Measurements from ENCODE around the gene OR1K1.

The OR1K1 gene

GRCh38 chr9:122781671-122782070 is 18.3 kb upstream of the OR1K1 start:
- TF ChIP-seq CTCF (IDR thresholded peaks at IDR 0.05; ENCODE audit: low read depth, low read length) = no peak

GRCh38 chr9:122785269-122785668 is 14.7 kb upstream of the OR1K1 start:
- no peak overlapping the region for H3K4me3 ChIP-seq (ENCODE audit: low read depth, low read length)
- TF ChIP-seq CTCF (IDR thresholded peaks at IDR 0.05; ENCODE audit: low read depth, low read length) = no peak

More at GRCh38 chr9:122781671-122782070, 18.3 kb upstream of the OR1K1 start:
- no peak overlapping the region for H3K4me3 ChIP-seq (ENCODE audit: low read depth, low read length)

GRCh38 chr9:122786338-122786737 is 13.6 kb upstream of the OR1K1 start:
- TF ChIP-seq CTCF (IDR thresholded peaks at IDR 0.05; ENCODE audit: low read depth, low read length) = no peak
- H3K4me3 ChIP-seq (ENCODE audit: low read depth, low read length) = no peak overlapping the region

- H3K4me3 ChIP-seq (ENCODE audit: low read depth, low read length) = no peak within 1 kb of the TSS
- TF ChIP-seq CTCF (IDR thresholded peaks at IDR 0.05; ENCODE audit: low read depth, low read length) = no peak
These were observed 11.1 kb upstream of the OR1K1 start, which contains the start of gene OR5C1 for GRCh38 chr9:122788831-122789230. Gene OR5C1 (plus strand): TSS chr9:122788933. CDS start chr9:122788933, 0 bp downstream.

- TF ChIP-seq CTCF (IDR thresholded peaks at IDR 0.05; ENCODE audit: low read depth, low read length) = no peak
- no peak overlapping the region for H3K4me3 ChIP-seq (ENCODE audit: low read depth, low read length)
These were observed 10.5 kb upstream of the OR1K1 start for GRCh38 chr9:122789256-122790046.

- no peak overlapping the region for H3K4me3 ChIP-seq (ENCODE audit: low read depth, low read length)
- TF ChIP-seq CTCF (IDR thresholded peaks at IDR 0.05; ENCODE audit: low read depth, low read length) = no peak
These were observed 7.9 kb upstream of the OR1K1 start for GRCh38 chr9:122791872-122792669.
